ENCODE results near the gene GPD1L.
A peak's percentile ranks its signal among the peaks of the same experiment; 100 is the strongest.
"Not testable (repeated sequence)": the region's sequence is repeated elsewhere in the genome, so short reads cannot be mapped to it uniquely, and the experiment has no call there.

GPD1L gene

DNA sequence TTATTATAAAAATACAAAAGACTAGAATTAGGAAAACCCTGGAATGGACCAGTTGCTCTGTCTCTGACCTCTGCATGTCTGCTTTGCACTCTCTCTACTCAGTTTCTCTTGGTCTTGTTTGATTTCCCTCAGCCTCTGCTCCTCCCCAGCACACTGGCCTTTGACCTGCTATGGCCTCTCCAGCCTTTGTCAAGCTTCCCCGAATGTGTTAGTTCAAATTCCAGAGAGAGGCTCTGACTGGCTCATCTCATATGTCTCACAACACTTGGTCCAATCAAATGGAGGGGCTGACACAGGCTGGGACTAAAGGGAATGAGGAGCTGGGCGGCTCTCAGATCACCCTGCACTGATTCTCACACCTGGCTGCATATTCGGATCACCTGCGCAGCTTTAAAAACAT lies 79.7 kb downstream of the GPD1L start:
- DNase-seq, result no peak

DNA sequence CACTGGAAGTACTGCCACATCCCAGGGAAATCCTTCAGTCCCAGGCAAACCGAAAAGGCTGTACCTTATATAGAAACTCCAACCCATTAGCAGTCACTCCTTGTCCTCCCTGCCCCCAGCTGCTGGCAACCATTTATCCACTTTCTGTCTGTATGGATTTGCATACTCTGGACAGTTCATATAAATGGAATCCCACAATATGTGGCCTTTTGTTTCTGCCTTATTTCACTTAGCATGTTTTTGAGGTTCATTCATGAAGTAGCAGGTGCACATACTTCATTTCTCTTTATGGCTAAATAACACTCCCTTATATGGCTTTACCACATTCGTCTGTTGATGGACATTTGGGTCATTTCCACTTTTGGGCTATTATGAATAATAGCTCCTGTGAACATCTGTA lies 80.5 kb downstream of the GPD1L start:
- DNase-seq, result no peak

DNA sequence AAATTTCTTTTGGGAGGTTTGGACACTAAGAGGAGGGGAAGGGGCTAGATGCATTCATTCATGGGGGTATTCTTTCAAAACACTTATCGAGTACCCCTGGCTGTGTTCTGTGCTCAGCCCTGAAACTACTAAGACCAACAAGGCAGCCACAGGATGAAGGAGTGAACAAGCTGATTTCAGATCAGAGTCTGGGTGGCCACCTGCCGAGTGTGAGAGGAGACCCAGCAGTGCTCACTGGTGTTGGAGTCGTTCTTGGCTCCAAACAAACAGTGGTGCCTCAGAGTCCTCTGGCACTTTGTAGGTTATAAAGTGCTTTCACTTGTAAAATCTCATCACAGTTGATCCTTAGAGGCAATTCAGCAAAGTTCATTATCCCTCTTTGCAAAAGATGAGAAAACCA lies 83.3 kb downstream of the GPD1L start:
- no peak for DNase-seq

- not testable (repeated sequence) for DNase-seq
Measured at GRCh38 chr3:32190556-32190955, 84.1 kb downstream of the GPD1L start.

DNA sequence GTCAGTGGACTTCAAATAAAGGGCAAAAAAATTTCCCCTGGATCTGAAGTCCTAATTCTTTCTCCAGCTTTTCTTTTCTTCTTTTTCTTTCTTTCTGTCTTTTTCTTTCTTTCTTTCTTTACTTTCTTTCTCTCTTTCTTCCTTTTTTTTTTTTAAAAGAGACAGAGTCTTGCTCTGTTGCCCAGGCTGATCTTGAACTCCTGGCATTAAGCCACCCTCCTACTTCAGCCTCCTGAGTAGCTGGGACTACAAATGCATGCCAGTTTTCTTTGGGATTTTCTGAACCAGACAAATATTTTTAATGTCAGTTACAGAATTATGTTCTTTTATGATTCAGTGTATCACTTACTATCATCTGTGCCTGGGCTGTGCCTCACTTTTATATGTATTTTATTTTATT lies 86.7 kb downstream of the GPD1L start:
- DNase-seq, result no peak

DNA sequence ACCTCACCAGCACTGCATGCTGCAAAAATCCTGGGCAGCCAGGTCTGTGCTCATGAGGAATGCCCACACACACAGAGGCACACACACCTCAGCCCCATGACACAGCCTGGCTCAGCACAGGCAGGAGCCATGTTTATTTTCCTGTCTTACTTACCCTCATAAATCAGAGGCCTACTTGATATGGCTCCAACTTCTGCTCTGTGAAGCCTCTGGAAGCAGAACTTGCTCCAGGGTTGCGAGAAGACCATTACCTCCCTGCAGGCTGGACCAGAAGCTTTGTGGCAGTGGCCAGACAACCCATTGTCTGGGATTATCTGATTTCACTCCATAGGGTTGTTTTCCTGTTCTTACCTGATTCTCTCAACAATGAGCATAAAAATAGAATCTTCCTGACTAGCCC lies 88.2 kb downstream of the GPD1L start:
- DNase-seq, result no peak

GRCh38 chr3:32195995-32196540 lies 89.6 kb downstream of the GPD1L start:
- no peak for DNase-seq

DNA sequence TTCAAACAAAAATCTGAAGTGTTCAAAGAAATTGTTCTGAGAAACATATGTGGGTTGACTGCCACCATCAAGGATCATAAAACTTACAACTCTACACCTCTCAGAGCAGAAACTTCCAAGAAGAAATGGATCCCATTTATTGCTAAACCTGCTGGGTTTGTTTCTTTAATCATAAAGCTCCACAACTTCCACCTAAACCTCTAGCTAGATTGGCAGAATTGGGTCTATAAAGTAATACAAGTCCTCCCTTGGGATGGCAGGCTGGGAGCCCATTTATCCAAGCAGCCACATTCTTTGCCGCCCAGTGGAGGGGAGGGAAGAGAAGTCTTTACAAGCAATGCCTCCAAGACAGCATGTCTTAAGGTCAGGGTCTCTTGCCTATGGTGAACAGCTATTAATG lies 91.6 kb downstream of the GPD1L start:
- DNase-seq, result no peak

DNA sequence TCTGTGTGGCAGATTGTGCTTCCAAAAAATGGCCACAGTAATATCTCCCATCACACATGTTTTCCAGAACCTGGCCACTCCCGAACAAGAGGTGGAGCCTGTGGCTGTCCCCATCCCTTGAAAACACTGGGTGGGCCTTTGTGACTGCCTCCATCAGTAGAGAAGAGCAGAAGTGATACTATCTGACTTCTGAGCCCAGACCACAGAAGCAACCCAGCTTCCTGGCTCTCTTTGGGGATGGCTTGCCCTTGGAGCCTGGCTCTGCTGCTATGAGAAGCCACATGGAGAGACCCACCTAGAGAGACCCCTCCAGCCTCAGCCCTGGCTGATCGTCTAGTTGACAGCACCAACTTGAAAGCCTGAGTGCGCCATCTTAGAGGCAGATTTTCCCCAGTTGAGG lies 92.3 kb downstream of the GPD1L start:
- DNase-seq, result no peak

DNA sequence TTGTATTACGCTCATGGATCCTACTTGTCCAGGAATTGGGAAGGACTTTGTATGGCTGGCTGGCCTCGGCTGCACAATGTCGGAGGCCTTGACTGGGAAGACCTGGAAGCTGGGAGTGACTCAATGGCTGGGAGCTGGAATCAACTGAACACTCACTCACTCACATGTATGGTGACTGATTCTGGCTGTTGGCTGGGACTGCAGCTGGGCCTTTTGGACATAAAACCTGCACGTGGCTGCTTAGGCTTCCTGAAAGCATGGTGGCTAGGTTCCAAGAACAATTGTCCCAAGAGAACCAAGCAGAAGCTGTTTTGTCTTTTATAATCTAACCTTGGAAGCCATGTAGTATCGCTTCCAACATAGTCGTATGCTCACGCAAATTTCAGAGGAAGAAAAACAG lies 94.1 kb downstream of the GPD1L start:
- DNase-seq, result no peak

DNA sequence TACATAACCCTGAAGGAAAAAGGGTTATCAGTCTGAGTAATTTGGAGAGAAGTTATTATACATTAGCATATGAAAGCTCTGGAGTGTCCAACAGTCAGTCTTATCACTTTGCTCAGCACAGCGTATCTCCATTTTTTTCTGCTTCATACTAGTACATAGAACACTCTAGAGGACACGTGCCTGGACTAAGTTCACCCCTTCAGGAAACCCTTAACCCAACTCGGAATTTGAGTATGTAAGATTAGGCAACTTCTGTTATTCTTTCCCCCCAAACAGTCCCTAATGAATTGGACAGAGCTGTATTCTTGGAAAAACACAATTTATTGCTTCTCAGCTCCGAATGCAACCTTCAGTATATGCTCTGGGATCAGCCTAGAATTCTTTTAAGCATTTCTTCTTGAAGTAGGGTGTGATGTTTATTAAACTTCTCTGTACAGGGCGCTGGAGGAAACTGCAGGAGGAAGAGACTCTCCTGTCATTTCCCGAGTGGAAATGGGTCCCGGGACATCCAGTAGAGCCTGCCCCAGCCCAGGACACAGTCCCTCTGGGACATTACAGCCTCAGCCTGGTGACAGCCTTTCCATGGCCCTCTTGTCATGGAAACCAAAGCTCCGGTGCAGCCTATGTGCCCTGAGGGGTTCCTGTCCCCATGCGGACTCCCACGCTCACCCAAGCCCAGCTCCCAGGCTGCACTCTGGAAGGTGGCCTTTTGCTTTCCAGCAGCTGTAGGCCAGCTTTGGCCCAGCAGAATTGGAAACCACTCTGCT lies 94.8 kb downstream of the GPD1L start:
- DNase-seq, result no peak

DNA sequence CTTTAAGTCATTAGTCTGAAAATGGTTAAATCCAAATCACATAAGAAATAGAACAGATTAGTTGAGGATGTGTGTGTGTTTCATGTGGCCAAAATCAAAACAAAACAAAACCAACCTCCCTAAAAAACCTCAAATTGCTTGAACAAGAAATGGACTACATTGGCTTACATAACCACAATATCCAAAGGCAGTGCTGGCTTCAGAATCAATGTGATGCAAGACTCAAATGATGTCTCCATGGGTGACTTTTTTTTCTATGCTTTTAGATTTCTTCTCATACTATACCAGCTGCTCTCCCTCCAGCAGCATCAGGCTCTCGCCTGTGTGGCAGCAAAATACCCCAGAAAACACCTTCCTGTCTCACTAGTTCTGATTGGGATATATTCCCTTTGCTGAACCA lies 96.1 kb downstream of the GPD1L start:
- no peak for DNase-seq

- no peak for DNase-seq
Measured at GRCh38 chr3:32203854-32204253, 97.4 kb downstream of the GPD1L start.

- no peak for DNase-seq
Measured at GRCh38 chr3:32208447-32208846, 102.0 kb downstream of the GPD1L start.

GRCh38 chr3:32215185-32215584 lies 108.8 kb downstream of the GPD1L start:
- DNase-seq, result no peak

DNA sequence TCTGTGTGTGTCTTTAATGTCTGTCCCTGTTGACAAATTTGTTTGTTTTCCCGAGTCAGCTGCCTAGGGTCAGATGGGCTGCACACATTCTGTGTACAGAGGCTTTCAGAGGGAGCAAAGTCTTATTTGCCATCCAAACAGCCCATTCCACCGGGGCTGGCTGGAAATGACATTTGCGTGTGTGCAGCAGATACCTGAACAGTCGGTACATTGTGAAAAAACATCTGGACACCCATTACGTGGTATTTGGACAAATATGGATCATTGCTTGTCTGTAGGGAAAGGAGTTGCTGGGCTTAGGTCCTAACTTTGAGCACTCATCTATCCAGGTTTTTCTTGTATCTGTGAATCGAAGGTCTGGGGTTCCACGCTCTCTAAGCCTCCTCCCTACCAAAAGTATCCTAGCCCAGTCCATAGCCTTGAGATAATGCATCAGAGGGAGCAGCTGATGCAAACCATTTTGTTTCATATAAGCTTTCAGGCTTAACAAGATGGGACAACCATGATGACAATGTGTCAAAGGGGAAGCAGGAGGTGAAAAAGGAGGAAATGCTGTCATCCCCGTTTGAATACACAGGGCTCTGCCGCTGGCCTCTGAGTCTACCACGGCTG lies 109.9 kb downstream of the GPD1L start:
- peak; percentile 24 for DNase-seq

- no peak for DNase-seq
Measured at GRCh38 chr3:32217339-32217738, 110.9 kb downstream of the GPD1L start.

Data from GDM1 (cell line).